ENCODE measurements around the gene RGS18.
A peak's percentile ranks its signal among the peaks of the same experiment; 100 is the strongest.
"Not testable (repeated sequence)": the region's sequence is repeated elsewhere in the genome, so short reads cannot be mapped to it uniquely, and the experiment has no call there.

RGS18 gene

DNA sequence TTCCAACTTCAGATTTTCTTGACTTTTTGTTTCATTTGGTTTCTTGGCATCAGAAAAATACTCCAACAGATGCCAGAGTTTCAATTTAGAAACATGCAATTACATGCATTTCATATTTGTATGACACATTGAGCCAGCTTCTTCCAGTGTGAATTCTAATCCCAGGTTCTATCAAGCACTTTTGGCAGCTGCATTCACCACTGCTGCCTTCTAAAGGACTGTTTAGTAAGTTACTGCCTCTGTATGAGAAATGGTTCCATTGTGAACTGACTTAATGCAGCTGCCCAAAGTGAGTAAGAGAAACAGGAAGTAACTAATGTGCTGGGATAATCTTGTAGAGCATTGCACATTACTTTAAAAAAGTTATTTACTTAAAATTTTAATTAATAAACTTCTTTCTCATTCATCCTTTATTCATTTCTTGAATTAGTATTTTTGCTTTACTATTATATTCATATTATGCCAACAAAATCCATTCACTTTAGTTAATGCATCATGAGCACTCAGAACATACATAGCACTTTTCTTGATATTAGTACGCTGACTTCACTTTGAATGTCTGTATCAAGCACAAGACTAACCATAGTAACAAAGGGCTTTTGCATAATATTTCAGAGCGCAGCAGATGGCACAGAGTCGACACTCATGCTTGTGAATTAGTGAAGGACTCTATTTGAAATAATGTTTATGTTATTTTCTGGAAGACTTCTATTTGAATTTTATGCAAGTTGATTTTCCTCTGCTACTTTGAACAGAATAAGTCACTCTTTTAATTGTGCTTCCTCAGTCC lies 9.8 kb downstream of the RGS18 start:
- DNase-seq, result no peak

DNA sequence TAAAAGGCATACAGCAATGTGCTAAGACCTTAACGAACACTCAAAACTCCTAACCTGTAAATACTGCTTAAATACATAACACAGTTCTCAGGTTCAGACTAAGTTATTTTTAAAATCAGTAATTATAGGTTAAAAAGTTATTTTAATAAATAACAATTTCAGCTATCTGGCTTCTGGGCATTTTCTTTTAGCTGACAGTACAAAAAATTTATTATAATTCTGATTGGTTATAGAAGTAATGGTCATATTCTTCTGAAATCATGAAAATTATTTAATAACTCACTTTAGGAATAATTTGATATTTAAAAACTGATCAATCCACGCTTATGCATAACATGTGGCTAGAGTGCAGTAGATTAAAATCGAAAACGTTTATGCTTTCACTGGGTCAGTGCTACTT lies 10.7 kb downstream of the RGS18 start:
- DNase-seq, result no peak

DNA sequence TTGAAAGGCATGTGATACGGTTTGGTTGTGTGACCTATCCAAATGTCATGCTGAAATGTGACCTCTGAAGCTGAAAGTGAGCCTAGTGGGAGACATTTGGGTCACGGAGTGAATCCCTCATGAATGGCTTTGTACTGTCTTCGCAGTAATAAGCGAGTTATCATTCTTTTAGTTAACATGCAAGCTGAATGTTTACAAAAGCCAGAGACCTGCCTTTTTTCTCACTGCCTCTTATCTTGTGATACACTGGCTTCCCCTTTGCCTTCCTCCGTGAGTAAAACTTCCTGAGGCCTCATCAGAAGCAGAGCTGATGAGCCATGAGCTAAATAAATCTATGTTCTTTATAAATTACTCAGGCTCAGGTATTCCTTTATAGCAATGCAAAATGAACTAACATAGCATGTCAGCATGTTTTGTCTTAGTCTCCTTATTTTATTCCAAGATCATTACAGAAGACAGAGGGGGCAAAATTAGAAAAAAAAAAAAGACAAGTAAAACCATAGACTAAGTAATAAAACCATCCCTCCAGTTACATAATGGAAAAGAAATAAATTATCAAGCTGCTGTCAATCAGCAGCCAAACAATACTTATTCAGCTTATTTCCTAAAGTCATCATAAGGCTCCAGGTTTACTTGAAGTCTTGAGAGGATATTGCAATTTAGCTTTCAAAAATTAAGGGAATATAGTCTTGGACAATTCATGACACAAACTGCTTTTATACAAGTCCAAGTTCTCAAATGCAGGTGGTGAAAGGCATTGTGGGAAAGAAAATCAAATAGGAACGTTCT lies 12.1 kb downstream of the RGS18 start:
- no peak for DNase-seq

DNA sequence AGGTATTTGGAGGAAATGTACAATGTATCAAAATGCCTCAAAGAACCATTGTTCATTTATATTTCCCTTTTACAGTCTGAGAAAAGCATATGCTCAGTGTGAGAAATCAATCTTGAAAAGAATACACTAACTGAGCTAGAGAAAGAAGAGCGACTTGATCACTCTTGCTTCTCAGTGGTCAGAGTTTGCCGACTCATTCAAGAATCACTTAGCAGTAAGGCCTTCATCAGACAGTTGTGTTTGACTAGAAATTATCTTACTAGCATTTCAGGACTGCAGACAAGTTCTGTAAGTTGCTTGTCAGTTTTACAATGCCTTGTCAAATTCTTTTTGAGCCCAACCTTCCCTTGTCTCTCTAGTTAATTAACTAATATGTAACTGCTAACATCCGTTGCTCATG lies 12.9 kb downstream of the RGS18 start:
- no peak for DNase-seq

DNA sequence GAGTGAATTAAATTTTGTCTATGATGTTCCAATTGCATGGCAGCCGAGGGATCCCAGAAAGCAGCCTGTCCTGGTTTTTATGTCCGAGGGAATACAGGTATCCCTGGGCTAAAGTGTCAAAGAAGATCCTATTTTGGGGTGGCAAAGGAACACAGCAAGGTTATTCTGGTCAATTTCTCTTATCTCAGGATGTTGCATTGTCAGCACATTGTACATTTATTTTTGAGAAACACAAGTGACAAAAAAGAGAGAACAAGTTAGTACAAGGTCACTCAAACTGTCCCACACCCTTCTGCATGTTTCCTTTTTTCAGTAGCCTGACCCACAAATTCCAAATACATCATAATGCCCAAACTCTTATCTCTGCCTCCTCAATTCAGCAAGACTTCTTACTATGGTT lies 17.7 kb downstream of the RGS18 start:
- no peak for DNase-seq

DNA sequence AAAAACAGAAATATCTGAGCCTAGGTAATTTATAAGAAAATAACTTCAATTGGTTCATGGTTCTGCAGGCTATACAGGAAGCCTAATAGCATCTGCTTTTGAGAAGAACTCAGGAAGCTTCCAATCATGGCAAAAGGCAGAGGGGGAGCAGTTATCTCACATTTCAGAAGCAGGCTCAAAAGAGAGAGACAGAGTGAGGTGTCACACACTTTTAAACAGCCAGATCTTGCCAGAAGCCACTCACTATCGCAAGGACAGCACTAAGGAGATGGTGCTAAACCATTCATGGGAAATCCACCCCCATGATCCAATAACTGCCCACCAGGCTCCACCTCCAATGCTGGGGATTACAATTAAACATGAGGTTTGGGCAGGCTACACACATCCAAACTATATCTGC lies 25.5 kb downstream of the RGS18 start:
- DNase-seq, result no peak

DNA sequence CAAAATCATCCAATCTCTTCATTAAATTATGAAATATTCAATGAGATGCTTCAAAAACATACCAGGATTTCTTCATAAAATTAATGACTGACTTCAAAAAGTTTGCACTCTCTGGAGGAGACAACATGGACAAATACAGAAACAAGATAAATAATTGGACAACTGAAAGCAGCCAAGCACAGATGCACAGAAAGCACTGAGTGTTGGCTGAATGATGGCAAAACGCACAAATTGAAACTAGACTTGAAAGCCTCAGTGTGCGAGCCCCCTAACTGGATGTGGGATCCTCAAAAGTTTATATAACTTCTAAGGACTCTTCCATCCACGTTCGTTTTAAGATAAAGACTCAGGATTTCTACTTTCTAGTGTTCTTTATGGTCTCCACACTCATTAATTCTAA lies 27.9 kb downstream of the RGS18 start:
- no peak for DNase-seq

DNA sequence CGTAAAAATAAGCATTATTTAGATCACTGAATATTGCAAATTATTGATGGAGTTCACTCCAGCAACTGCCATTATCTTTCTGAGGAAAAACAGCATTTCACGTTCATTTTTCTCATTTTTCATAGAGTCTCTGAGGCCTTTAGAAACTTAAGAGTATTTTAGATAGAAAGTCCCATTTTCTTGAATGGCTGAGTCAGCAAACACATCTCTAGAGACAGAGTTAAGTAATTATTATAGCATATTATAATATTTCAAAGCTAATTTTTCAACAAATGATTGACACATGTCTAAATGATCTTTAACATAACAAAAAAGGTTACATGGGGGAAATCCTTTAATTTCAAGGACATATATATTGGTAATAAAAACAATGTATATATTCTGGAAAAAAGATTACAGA lies 31.8 kb downstream of the RGS18 start:
- no peak for DNase-seq

DNA sequence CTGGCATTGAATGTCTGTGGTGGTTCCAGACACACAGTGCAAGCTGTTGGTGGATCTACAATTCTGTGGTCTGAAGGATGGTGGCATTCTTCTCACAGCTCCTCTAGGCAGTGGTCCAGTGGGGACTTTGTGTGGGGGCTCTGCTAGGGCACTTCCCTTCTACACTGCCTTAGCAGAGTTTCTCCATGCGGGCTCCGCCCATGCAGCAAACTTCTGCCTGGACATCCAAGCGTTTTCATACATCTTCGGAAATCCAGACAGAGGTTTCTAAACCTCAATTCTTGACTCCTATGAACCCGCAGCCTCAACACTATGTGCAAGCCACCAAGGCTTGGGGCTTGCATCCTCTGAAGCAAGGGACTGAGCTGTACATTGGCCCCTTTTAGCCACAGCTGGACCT lies 43.0 kb downstream of the RGS18 start:
- no peak for DNase-seq

DNA sequence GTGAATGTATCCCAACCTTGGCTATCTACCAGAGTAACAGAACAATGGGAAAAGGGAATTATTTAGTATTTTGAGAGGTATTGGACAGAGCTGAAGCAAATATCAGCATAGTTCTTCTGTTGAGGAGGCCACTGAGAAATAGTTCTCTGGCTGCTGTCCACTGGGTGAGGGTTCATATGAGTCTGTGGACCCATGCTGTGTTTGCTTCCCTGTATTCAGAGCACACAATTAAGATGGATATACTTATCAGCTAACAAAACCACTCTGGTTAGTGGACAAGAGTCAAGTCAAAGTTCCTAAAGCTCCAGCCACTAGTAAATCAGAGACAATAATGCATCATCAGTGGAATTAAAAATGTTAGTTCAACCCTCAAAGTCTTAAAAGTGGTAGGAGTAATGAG lies 66.1 kb downstream of the RGS18 start:
- no peak for DNase-seq

DNA sequence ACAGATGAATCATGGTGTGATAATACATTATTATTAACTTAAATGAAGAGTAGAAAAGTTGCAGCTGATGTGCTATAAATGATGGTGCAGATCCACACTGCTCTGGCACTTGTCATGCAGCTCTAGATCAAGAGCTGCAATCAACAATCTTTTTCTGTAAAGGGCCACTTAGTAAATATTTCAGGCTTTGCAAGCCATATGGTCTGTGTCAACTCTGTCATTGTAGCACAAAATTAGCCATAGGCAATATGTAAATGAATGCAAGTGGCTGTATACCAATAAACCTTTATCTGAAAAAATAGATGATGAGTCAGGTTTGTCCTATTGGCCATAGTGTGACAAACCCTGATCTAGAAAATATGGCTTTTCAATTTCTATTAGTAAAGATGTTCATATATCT lies 66.6 kb downstream of the RGS18 start:
- no peak for DNase-seq

DNA sequence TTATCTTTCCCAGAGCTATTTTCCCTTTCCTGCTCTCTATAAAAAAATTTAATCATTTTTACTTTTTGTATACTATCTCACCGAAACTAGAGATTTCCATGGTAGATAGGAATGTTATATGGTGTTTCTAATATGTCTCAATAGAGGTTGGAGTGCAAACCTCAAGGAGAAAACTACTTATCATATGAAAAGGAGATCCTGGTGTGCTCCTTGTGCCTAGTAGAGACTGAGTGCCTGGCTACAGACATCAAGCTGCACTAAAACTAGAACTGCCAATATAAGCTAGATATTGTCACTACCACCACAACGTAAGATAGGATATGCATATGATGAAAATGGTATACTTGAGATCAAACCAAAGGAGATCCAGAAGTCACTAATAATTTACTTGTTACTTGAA lies 67.0 kb downstream of the RGS18 start:
- no peak for DNase-seq

DNA sequence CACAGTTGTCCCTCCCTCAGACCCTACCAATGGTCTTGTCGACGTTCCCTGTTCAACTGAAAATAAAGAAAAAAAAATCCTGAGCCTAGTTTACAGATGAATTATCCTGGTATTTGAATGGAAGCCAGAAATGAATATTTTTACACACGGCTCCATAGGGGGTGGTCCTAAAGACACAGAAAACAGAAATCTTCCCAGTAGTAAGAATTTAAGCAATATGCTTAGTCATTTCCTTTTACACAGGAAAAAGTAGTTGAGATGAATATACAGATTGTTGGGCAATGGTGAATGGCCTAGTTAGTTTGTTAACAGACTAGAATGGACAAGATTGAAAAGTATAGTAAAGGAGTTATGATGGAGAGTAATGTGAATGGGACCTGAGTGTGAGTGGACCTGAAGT lies 67.4 kb downstream of the RGS18 start:
- DNase-seq, result peak; percentile 86

DNA sequence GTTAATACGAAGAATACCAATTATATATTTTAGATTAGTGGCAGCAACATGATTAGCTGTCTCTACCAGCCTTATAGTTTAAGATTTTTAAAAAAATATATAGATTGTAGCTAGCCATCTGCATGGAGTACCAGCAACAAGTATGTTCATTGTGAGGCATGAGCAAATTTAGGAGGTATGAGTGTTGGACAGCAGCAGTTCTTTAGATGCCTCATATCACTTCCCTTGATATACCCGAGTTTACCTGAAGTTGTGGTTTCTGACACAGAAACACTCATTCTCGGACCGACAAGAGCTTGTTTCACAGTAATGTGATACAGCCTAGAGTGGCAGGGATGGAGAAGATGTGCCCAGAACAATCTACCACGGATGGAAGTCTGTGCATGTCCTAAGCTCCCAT lies 69.1 kb downstream of the RGS18 start:
- DNase-seq, result no peak

DNA sequence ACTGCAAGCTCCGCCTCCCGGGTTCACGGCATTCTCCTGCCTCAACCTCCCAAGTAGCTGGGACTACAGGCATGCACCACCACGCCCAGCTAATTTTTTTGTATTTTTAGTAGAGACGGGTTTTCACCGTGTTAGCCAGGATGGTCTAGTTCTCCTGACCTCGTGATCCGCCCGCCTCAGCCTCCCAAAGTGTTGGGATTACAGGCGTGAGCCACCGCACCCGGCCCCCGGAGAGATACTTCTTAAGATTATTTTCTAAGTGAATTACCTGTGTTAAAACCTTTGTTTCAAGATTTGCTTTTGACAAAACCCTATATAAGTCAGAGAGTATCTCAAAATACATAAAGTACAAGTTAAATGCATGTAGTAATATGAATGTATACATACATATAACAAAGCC lies 69.7 kb downstream of the RGS18 start:
- DNase-seq, result not testable (repeated sequence)

DNA sequence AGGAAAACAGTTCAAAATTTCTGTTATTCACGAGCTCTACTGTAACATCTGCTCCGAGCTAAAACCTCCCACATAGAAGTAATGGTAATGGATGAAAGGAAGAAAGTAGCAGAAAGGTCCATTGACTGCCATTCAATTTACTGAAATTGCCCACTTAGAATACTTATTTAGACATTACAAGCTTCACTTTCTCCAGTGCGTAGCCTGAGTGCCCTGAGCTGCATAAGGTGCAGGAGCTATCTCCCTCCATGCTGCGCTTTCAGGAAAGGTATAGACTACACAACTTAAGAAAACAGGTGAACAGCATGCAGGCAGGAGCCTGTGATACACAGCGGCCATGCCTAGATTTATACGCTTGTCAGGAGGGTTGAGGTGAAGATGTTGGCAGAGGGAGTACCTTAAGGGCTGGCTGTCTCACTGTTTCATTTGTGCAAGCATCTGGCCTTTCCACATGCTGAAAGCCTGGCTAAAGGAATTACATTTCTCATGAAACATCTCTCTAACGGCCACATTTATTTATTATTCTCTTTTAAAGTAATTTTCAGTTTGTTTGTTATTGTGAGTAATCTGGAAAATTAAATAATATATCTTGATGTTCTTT lies 74.7 kb downstream of the RGS18 start:
- no peak for DNase-seq

DNA sequence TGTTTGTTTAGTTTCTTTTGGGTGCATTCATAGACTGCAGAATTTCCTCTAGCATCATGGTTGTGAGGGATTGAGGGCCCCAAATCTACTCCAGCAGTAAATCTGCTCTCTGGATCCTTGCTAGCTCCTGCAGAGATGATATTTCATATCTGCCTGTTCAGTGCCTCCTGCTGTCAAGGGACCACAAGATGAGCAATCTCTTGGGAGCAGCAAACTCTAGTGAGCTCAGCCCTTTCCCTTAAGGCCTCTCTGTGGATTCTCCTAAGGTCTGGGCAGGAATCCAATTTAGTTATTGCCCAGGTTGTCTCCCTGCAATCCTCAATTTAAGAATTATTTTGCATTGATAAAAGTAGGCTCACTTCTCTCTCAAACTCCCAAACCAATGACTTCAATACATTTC lies 76.9 kb downstream of the RGS18 start:
- peak; percentile 48 for DNase-seq
